ENCODE data around the gene ABO.
"Not testable (repeated sequence)": the region's sequence is repeated elsewhere in the genome, so short reads cannot be mapped to it uniquely, and the experiment has no call there.

The ABO gene

DNA sequence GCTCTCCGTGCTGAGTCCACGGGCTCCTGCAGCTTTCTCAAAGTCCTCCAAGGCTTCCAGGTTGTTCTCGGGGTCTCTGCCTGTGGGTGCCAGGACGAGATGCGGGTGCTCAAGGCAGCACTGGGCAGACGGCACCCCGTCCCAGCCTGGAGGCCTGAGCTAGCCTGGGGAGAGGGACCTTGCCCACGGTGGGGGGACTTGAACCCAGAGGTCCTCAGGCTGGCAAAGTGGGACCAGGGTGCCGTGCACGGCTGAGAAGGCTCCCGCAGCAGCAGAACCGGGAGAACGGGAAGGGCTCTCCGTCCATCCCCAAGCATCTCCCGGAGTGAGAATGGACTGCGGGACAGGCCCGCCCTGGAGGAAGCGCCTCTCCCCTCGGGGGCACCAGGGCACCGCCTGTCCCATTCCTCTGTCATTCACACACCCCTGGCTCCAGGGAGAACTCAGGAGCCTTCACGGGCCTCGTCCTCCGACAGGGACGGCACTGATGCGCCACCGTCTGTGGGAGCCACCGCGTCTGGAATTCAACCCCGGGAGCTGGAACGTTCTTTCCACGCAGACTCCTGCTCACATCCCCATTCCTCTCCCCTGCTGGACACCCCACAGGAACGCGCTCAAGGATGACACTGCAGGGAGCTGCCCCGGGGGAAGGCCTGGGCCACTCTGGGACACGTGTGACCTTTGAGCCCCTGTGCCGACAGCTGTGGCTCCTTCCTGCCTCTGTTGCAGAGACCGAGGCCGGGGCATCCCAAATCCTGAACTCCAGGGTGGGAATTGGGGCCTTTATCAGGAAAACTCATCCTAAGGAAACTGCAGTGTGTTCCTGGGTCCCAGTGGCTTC is 49.6 kb downstream of the ABO start:
- no peaks in the 10 kb centered on the region for H3K27me3 ChIP-seq (ENCODE audit: control insufficient read depth in 1 of 2, insufficient read depth in 2 of 2, low read length in 2 of 2)
- H3K4me3 ChIP-seq (ENCODE audit: low read depth in 1 of 2, low read length in 2 of 2) = no peak overlapping the region
- H3K4me1 ChIP-seq (ENCODE audit: control insufficient read depth in 1 of 2, insufficient read depth in 2 of 2, low read length in 2 of 2) = no peaks in the 10 kb centered on the region
- H3K36me3 ChIP-seq (ENCODE audit: control insufficient read depth in 1 of 2, insufficient read depth in 2 of 2, low read length in 2 of 2) = no peaks in the 10 kb centered on the region
- H3K9ac ChIP-seq (ENCODE audit: low read depth in 1 of 2, low read length in 2 of 2) = no peak overlapping the region
- no peaks in the 10 kb centered on the region for H3K9me3 ChIP-seq (ENCODE audit: control insufficient read depth in 1 of 2, low read length in 2 of 2)
- no peak overlapping the region for H3K27ac ChIP-seq (ENCODE audit: low read depth, low read length)

DNA sequence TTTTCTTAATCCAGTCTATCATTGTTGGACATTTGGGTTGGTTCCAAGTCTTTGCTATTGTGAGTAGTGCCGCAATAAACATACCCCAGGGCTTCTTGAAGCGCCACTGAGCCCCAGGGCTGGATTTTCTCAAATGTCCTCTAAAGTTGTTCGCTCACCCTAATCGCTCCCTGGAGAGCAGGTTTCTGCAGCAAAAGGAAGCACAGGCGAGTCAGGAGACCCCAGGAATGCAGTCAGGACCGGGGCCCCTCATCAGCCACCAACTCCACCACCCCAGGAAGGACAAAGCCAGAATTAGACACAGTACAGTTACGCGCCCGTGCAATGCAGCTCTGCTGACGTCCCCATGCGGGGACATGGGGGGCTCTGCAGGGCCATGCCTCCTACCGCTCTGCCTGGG is 50.2 kb downstream of the ABO start:
- Histone ChIP-seq H3K36me3 (ENCODE audit: control insufficient read depth in 1 of 2, insufficient read depth in 2 of 2, low read length in 2 of 2) (no peaks in the 10 kb centered on the region), H3K4me1 (ENCODE audit: control insufficient read depth in 1 of 2, insufficient read depth in 2 of 2, low read length in 2 of 2) (no peaks in the 10 kb centered on the region), H3K27ac (ENCODE audit: low read depth, low read length) (no peak overlapping the region), H3K9ac (ENCODE audit: low read depth in 1 of 2, low read length in 2 of 2) (no peak overlapping the region), H3K9me3 (ENCODE audit: control insufficient read depth in 1 of 2, low read length in 2 of 2) (no peaks in the 10 kb centered on the region), H3K4me3 (ENCODE audit: low read depth in 1 of 2, low read length in 2 of 2) (no peak overlapping the region), H3K27me3 (ENCODE audit: control insufficient read depth in 1 of 2, insufficient read depth in 2 of 2, low read length in 2 of 2) (no peaks in the 10 kb centered on the region)

DNA sequence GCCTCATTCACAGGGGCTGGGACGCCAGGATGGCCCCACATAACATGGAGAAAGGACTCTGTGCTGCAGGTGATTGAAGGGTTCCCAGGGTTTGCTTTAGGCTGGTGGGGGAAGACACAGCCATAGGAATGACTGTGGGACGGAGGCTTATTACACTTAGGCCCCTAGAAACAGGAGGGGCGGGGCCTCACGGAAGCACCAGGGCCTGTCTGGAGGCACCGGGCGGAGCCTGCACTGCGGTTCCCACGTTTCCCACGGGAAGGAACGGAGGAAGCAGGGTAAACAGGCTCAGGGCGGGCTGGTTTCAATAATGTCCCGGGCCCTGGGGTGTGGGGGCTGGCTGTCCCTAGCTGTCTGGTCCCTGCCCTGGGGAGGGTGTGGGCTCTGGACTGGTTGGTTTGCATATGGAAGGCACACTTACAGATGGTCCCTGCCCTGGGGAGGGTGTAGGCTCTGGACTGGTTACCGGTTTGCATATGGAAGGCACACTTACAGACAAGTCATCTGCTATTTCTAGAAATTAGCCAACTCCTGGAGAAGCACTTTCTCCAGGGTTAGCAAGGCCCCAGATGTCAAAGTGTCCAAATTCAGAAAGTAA is 51.7 kb downstream of the ABO start:
- not testable (repeated sequence) for H3K36me3 ChIP-seq (ENCODE audit: control insufficient read depth in 1 of 2, insufficient read depth in 2 of 2, low read length in 2 of 2); H3K27ac ChIP-seq (ENCODE audit: low read depth, low read length); H3K4me1 ChIP-seq (ENCODE audit: control insufficient read depth in 1 of 2, insufficient read depth in 2 of 2, low read length in 2 of 2); H3K4me3 ChIP-seq (ENCODE audit: low read depth in 1 of 2, low read length in 2 of 2); H3K27me3 ChIP-seq (ENCODE audit: control insufficient read depth in 1 of 2, insufficient read depth in 2 of 2, low read length in 2 of 2); H3K9ac ChIP-seq (ENCODE audit: low read depth in 1 of 2, low read length in 2 of 2); H3K9me3 ChIP-seq (ENCODE audit: control insufficient read depth in 1 of 2, low read length in 2 of 2)

DNA sequence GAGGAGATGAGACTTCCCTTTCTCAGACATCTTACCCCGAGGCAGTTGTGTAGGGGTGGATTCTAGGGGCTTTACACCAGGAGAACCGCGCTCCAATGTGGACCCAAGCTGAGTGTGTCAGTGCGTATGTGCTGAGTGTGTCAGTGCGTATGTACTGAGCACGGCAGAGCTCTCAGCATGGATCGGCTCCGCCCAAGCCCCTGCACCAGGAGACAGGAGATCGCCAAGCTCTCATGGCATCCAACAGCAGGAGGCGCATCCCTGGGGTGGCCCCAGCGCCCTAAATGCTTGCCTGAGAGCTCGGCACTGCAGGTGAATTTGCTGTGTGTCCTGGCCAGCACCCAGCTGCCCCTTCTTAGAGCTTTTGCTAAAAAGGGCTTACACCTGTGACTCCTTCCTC is 53.0 kb downstream of the ABO start:
- not testable (repeated sequence) for H3K9ac ChIP-seq (ENCODE audit: low read depth in 1 of 2, low read length in 2 of 2); H3K4me1 ChIP-seq (ENCODE audit: control insufficient read depth in 1 of 2, insufficient read depth in 2 of 2, low read length in 2 of 2); H3K27me3 ChIP-seq (ENCODE audit: control insufficient read depth in 1 of 2, insufficient read depth in 2 of 2, low read length in 2 of 2); H3K36me3 ChIP-seq (ENCODE audit: control insufficient read depth in 1 of 2, insufficient read depth in 2 of 2, low read length in 2 of 2); H3K9me3 ChIP-seq (ENCODE audit: control insufficient read depth in 1 of 2, low read length in 2 of 2); H3K27ac ChIP-seq (ENCODE audit: low read depth, low read length); H3K4me3 ChIP-seq (ENCODE audit: low read depth in 1 of 2, low read length in 2 of 2)

DNA sequence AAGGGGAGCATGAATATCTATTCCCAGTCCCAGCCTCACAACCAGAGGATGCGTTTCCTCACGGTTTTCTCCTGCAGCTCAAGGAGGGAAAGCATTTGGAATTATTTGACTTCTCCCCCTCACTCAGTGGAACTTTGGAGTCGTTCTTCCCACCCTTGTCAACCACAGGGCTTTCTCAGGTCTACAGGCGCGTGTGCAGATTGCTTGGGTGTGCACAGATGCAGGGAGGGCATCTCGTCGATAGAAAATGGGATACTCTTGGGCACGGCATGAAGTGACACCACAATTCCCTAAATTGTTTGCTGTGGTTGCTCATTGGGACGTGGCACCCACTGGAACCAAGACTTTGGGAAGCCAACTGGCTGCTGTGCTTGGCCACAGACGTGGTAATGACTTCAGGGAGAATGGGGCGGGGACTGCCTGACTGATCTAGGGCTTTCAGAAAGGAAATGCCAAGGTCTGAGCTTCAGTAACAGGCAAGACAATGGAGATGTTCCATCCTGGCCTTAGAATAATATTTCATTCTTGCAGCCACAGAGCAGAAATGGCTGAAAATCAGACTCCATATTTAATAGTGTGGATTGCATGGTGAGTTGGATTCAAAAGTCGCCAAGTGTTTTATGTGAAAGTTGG is 53.7 kb downstream of the ABO start:
- Histone ChIP-seq H3K9ac (ENCODE audit: low read depth in 1 of 2, low read length in 2 of 2) (no peak overlapping the region), H3K27ac (ENCODE audit: low read depth, low read length) (no peak overlapping the region), H3K36me3 (ENCODE audit: control insufficient read depth in 1 of 2, insufficient read depth in 2 of 2, low read length in 2 of 2) (no peaks in the 10 kb centered on the region), H3K4me3 (ENCODE audit: low read depth in 1 of 2, low read length in 2 of 2) (no peak overlapping the region), H3K27me3 (ENCODE audit: control insufficient read depth in 1 of 2, insufficient read depth in 2 of 2, low read length in 2 of 2) (no peaks in the 10 kb centered on the region), H3K9me3 (ENCODE audit: control insufficient read depth in 1 of 2, low read length in 2 of 2) (no peaks in the 10 kb centered on the region), H3K4me1 (ENCODE audit: control insufficient read depth in 1 of 2, insufficient read depth in 2 of 2, low read length in 2 of 2) (no peaks in the 10 kb centered on the region)

DNA sequence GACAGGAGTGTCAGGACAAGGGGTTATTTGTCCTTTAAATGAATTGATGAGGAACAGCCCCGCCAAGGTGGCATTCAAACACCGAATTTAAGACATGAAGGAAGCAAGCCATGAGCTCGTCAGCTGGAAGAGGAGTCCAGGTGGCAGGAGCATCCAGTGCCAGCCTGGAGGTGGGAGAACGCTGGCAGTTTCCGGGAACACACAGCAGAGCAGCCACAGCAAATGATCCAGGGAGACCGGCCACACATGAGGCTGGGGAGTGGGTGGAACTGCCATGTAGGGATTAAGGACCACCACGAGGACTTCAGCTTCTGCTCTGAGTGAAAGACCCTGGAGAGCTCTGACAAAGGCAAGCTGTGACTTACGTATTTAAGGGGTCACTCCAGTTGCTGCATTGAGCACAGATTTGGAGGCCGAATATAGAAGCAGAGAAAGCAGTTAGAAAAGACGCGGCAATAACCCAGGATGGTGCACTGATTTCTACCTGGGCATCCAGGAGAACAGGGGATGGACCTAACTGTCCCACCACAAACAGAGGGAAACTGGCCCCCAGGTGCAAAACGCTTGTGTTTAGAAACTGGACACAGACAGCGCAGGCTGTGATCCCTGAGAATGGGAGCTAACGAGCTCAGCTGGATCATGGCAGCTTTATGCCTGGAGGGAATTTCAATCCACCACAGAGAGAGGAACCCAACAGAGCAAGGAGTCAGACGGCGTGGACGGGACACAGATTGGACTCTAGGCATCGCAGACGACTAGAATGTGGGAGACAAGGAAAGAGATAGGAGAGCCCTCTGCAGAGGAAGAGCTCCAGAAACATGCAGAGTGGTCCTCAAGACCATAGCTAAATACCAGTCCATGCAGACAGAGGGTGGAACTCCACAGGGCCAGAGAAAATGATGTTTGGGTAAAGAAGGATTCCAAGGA is 56.7 kb downstream of the ABO start:
- not testable (repeated sequence) for H3K27ac ChIP-seq (ENCODE audit: low read depth, low read length); H3K27me3 ChIP-seq (ENCODE audit: control insufficient read depth in 1 of 2, insufficient read depth in 2 of 2, low read length in 2 of 2); H3K4me3 ChIP-seq (ENCODE audit: low read depth in 1 of 2, low read length in 2 of 2); H3K4me1 ChIP-seq (ENCODE audit: control insufficient read depth in 1 of 2, insufficient read depth in 2 of 2, low read length in 2 of 2); H3K36me3 ChIP-seq (ENCODE audit: control insufficient read depth in 1 of 2, insufficient read depth in 2 of 2, low read length in 2 of 2); H3K9me3 ChIP-seq (ENCODE audit: control insufficient read depth in 1 of 2, low read length in 2 of 2); H3K9ac ChIP-seq (ENCODE audit: low read depth in 1 of 2, low read length in 2 of 2)

DNA sequence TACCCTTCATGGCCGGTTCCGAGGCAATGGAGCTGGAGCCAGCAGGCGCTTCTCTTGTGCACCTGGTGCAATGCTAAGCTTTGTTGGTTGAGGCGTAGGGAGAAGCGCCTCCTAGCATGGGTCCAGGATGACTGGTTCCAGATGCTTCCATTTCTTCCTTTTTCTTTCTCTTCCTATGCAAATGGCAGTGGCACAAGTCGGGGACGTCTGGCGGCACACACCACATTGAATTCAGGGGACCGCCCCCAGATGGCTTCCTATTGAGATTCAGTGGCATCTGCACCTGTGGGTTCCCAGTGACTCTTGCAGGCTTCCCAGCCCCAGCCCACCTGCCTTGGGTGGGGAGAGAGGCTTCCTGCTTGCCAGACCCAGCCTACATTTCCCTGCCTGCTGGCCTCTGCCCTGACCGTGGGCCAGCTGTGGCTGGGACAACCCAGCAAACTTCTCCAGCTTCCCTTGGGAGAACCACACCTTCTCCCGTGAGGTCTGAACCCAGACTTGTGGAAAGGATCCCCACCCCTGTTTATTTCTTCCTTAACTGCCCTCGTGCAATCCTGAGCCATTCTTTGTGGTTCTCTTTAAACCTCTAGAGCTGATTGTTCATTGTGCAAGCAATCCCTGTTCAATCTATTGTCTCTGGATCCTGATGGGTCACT is 57.5 kb downstream of the ABO start:
- H3K9me3 ChIP-seq (ENCODE audit: control insufficient read depth in 1 of 2, low read length in 2 of 2); H3K9ac ChIP-seq (ENCODE audit: low read depth in 1 of 2, low read length in 2 of 2); H3K27ac ChIP-seq (ENCODE audit: low read depth, low read length); H3K36me3 ChIP-seq (ENCODE audit: control insufficient read depth in 1 of 2, insufficient read depth in 2 of 2, low read length in 2 of 2); H3K4me3 ChIP-seq (ENCODE audit: low read depth in 1 of 2, low read length in 2 of 2); H3K4me1 ChIP-seq (ENCODE audit: control insufficient read depth in 1 of 2, insufficient read depth in 2 of 2, low read length in 2 of 2); H3K27me3 ChIP-seq (ENCODE audit: control insufficient read depth in 1 of 2, insufficient read depth in 2 of 2, low read length in 2 of 2): not testable (repeated sequence)

DNA sequence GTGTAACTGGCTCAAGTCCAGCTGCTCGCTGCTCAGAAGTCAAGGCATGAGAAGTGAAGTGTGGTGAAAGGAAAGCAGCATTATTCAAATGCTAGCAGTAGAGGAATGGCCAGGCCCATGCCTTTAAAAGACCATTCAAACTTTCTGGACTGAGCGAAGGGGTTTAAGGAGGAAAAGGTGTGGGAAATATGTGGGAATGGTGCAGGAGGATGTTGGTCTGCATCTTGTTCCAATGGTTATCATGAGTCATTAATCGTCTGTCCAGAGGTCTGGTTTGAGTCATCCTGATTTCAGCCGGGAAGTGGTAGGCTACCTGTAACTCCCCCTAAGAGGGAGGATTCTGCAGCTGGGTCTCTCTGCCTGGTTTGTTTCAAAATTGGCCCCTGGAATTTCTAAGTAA is 60.7 kb downstream of the ABO start:
- H3K9ac ChIP-seq (ENCODE audit: low read depth in 1 of 2, low read length in 2 of 2); H3K4me1 ChIP-seq (ENCODE audit: control insufficient read depth in 1 of 2, insufficient read depth in 2 of 2, low read length in 2 of 2); H3K27ac ChIP-seq (ENCODE audit: low read depth, low read length); H3K27me3 ChIP-seq (ENCODE audit: control insufficient read depth in 1 of 2, insufficient read depth in 2 of 2, low read length in 2 of 2); H3K36me3 ChIP-seq (ENCODE audit: control insufficient read depth in 1 of 2, insufficient read depth in 2 of 2, low read length in 2 of 2); H3K9me3 ChIP-seq (ENCODE audit: control insufficient read depth in 1 of 2, low read length in 2 of 2); H3K4me3 ChIP-seq (ENCODE audit: low read depth in 1 of 2, low read length in 2 of 2): not testable (repeated sequence)

DNA sequence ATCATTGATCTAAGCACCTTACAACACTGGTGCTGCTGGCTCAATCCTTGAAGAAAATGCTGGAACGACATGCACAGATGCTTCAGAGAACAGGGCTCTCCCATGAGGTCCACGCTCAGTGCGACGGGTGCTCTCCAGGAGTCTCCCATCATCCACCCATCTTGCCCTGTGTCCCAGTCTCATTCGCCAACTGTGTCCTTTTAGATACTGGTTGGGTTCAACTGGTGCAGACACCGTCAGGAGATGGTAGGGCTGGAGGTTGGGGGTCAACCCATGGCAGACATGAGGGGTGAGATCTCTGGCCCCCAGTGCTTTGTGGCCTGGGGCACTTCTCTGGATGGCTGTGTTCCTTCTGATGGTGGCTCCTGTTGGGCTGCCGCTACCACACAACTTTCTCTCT is 64.4 kb downstream of the ABO start:
- Histone ChIP-seq H3K4me1 (ENCODE audit: control insufficient read depth in 1 of 2, insufficient read depth in 2 of 2, low read length in 2 of 2) (no peaks in the 10 kb centered on the region), H3K36me3 (ENCODE audit: control insufficient read depth in 1 of 2, insufficient read depth in 2 of 2, low read length in 2 of 2) (no peaks in the 10 kb centered on the region), H3K9ac (ENCODE audit: low read depth in 1 of 2, low read length in 2 of 2) (no peak overlapping the region), H3K27ac (ENCODE audit: low read depth, low read length) (no peak overlapping the region), H3K9me3 (ENCODE audit: control insufficient read depth in 1 of 2, low read length in 2 of 2) (no peaks in the 10 kb centered on the region), H3K4me3 (ENCODE audit: low read depth in 1 of 2, low read length in 2 of 2) (no peak overlapping the region), H3K27me3 (ENCODE audit: control insufficient read depth in 1 of 2, insufficient read depth in 2 of 2, low read length in 2 of 2) (no peaks in the 10 kb centered on the region)
